Body of pancreas (tissue), 4 donors: ENCODE data around the gene SPG11.

ENCODE experiments used
- POLR2A ChIP-seq, 3 donors: fragments of 450-650 bp; IDR thresholded peaks; one replicate each; pipeline ENCODE4 v1.6.1; 2016; ENCODE audit warnings: antibody characterized with exemption in 3 of 3, mild to moderate bottlenecking in 2 of 3
- TF ChIP-seq, protein P1 (sequence below), 7 experiments: fragments of 450-650 bp in 4 of 7; fragments of 200-600 bp in 3 of 7; sonication (generic) in 3 of 7; IDR thresholded peaks; one replicate each; pipeline ENCODE4 v1.5.1; 2016 to 2019; ENCODE audit warnings: antibody characterized with exemption in 7 of 7

DNA sequence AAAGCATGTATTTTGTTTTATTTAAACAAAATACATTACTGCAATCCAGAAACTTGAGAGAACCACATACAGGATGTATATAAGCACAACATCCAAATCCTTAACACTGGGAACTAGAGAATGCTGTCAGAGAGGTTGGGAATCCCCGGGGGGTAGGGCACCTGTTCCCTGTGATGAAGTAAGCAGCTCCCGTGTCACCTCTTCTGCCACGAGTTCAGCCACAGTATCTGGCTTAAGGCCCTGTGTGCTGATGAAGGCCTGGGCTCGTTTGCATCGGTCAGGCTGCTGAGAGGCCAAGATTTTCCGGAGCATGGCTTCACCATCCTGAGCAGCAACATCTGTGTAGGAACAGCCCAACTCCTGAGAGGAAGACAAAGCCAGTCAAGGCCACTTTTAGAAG, 90.1 kb downstream of the SPG11 start:
- no peak for TF ChIP-seq POLR2A (IDR thresholded peaks at IDR 0.05)
- TF ChIP-seq, protein P1, sequence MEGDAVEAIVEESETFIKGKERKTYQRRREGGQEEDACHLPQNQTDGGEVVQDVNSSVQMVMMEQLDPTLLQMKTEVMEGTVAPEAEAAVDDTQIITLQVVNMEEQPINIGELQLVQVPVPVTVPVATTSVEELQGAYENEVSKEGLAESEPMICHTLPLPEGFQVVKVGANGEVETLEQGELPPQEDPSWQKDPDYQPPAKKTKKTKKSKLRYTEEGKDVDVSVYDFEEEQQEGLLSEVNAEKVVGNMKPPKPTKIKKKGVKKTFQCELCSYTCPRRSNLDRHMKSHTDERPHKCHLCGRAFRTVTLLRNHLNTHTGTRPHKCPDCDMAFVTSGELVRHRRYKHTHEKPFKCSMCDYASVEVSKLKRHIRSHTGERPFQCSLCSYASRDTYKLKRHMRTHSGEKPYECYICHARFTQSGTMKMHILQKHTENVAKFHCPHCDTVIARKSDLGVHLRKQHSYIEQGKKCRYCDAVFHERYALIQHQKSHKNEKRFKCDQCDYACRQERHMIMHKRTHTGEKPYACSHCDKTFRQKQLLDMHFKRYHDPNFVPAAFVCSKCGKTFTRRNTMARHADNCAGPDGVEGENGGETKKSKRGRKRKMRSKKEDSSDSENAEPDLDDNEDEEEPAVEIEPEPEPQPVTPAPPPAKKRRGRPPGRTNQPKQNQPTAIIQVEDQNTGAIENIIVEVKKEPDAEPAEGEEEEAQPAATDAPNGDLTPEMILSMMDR (IDR thresholded peaks at IDR 0.05) = no peak
